ENCODE results near the gene SLC29A2.

Gene SLC29A2

DNA sequence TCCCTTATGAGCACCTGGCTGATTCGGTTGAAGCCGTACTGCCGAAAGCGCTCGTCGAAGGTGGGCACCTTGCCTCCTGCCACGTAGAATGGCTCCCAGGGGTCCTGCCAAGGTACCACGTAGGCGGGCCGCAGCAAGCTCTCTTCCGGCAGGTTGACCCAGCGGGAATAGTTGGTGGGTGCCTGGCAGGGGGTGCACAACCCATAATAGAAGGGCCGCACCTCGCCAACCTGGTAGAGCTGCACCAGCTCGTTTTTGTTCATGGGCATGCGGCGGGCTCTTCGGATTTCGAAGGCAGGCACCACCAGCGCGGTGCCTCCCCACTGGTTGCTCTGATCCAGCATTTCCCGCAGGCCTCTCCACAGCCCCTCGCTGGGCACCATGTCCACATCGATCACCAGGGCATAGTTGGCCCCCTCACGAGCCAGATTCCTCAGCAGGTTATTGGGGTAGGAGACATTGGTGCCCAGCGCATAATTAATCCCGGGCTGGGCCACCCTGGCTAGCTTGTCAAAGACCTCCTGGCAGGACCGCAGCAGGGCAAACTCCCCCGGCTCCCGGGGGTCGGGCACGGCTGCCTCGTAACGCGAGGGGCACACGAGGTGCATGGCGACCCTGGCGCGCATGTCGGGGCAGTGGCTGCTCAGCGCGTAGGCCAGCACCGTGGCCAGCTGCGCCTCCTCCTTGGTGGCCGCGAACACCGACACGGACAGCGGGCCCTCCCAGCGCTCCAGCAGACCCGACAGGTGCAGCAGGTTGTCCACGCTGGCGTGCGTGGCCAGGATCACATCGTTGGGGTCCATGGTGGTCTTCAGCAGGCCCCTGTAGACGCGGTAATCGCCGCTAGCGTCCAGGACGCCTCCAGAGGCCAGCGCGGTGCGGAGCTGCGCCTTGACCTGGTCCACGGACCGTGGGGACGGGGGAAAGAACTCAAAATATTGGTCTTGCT is 24.8 kb downstream of the SLC29A2 start:
- DNase-seq, result no peak

DNA sequence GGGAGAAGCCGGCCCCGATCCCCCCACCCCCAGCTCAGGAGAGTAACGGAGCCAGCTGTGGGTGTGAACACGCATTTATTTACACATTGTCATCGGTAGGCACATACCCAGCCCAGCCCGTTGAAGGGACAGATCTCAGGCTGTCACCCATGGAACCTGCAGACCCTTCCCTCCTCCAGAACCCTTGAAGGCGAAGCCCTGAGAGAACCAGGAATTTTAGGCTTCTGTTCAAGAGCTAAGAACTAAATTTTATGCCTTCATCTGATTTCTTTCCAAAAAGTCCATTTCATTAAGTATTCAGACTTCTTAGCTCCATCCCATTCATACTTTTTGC is 26.3 kb downstream of the SLC29A2 start:
- DNase-seq, result no peak

DNA sequence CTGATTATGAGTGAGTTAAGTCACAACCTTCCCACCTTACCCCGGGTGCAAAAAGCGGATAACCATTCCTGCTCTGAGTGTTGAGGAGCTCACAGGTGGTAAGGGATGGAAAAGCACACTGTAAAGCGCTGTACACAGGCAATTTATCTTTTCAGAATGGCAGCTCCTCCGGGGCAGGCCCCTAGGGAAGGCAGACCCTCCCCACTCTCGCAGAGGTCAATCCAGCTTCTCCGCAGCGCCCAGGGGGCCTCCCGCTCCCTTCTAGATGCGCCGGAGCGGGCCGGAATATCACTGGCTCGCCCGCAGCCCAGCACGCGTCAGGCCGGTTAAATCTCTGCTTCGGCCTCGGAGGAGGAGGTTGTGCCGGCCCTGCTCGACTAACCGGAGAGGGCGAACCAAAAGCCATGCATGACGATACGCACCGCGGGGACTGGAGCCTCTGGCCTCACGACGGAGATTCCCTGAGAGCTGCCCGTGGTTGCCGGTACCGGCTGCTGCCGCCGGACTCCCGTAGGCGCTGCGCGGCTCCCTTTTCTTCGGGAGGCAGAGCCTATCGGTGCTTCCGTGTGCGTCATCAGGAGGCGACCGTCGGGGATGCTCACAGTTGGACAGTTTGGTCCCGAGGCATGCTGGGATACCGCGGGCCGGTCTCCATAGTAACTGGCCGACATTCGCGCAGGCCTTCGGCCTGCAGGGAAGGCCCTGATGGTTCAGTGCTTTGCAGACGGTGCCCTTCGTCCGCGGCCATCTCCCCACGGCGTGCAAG is 26.8 kb downstream of the SLC29A2 start, which contains the start of gene BRMS1:
Gene BRMS1, minus strand, starts transcription at position 555 of the 766 bp plus-strand sequence. CDS start 2,870 bp downstream, outside the sequence.
- peak; percentile 96 for DNase-seq

DNA sequence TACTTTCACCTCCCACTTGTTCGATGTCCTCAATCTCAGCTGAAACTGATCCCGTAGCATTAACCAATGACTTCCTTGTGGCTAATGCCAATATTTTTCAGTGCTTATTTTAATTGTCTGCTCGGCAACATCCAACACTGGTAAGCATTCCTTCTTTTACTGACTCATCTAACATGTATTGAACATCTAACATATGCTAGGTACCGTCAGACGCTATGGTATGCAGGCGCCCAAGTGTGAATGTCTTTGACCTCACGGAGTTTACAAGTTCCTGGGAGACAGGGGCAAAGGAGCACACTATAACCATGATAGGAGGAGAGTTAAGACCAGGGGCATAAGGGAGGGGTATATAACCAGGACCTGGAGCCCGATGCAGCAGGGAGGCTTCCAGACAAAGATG is 28.4 kb downstream of the SLC29A2 start:
- DNase-seq, result no peak

DNA sequence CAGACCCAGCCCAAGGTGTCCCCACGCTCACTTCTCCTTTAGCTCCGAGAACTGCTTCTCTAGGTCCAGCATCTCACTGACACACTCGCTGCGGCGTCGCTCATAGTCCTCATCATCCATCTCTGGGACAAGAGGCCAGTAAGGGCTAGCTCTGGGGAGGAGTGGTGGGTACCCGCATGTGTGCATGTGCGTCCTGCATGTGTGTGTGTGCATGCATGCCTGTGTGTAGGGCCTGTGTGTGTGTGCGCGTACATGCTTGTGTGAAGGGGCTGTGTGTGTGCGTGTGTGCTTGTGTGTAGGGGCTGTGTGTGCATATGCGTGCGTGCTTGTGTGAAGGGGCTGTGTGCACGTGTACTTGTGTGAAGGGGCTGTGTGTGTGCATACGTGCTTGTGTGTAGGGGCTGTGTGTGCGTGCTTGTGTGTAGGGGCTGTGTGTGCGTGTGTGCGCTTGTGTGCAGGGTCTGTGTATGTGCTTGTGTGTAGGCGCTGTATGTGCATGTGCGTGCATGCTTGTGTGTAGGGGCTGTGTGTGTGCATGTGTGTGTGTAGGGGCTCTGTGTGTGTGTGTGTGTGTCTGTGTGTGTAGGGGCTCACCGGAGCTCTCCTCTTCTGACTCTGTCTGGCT is 29.9 kb downstream of the SLC29A2 start:
- DNase-seq, result no peak

DNA sequence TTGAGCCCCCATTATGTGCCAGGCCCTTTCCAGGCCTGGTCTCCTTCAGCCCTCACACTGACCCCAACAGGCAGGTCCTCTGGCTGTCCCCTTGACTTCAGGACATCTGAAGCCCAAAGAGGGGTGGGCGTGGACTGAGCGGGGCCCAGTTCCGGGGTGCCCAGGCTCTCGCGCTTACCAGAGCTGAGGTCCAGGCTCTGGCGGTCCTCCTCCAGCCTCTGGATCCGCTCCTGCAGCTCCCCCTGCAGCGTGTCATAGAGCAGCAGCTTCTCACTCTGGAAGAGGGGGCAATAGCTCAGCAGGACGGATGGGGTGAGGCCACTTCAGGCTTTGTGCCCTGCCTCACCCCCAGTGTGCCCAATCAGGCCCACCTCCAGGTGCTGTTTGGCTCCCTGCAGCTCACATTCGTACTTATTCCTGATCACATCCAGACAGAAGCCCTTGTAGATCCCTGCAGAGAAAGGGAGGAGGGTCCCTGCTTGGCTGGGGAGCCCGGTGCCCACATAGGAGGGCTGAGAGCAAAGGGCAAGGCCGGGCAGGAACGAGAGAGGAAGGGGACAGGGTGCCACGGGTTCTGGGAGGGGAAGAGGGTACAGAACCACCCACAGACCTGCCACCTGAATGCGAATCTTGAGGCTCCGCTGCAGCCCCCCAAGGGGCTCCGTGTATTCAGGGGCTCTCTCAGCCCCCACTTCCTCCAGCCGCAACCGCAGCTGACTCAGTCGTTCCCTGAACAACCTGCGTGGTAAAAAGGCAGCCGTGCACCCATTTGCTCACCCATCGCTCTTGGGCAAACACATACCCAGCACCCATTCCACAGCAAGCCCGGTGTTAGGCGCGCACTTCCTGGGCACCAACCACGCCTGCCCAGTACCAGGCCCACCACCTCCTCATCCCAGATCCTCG is 30.7 kb downstream of the SLC29A2 start:
- DNase-seq, result no peak

DNA sequence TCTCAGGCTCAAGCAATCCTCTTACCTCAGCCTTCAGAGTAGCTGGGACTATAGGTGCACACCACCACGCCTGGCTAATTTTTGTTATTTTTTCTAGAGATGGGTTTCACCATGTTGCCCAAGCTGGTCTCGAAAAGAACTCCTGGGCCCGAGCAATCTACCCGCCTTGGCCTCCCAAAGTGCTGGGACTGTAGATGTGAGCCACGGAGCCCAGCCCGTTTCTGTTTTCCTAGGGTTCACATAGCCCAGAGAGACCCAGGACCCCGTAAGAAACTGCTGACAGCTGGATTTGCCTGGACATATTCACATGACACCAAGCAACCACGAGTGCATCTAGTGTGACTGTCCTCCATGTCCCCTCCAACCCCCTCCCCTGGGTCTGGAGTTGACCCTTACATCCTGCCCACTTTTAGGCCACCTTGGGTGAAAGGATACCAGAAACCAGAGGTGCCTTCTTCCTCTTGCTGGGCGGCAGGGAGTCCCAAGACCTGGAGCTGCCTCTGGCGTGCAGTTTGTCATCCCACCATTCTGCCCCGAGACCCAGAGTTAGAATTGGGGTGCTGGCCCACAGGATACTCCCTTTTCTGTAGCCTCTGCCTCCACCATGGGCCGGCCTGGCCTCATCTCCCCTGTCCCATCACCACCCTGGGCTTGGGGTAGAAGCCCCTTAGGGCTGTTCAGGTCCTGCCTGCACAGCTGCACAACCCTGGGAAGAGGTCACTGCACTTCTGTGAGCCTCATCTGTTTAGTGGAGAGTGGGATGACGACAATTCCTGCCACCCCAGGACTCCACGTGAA is 31.7 kb downstream of the SLC29A2 start:
- DNase-seq, result no peak

DNA sequence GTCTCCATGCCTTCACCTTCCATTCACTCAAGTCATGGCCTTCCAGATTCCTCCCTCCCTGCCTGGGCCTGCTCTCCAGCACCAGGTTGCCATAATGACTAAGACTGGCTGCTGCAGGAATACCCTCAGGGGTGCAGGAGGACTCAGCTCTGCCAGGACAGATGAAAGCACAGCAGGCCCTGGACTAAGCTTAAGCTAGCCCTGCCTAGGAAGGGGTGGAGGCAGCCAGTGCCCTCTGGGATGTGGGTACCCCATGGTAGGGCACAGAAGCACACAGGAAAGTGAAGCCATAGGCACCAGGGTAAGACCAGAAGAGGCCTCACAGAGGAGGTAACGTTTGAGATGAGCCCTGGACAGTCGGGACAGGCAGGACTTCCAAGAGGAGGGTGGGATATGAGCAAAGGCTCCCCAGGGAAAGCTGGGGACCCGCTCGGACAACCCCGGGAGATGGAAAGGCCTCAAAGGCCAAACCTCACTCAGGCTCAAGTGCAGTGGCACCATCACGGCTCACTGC is 32.3 kb downstream of the SLC29A2 start:
- no peak for DNase-seq

DNA sequence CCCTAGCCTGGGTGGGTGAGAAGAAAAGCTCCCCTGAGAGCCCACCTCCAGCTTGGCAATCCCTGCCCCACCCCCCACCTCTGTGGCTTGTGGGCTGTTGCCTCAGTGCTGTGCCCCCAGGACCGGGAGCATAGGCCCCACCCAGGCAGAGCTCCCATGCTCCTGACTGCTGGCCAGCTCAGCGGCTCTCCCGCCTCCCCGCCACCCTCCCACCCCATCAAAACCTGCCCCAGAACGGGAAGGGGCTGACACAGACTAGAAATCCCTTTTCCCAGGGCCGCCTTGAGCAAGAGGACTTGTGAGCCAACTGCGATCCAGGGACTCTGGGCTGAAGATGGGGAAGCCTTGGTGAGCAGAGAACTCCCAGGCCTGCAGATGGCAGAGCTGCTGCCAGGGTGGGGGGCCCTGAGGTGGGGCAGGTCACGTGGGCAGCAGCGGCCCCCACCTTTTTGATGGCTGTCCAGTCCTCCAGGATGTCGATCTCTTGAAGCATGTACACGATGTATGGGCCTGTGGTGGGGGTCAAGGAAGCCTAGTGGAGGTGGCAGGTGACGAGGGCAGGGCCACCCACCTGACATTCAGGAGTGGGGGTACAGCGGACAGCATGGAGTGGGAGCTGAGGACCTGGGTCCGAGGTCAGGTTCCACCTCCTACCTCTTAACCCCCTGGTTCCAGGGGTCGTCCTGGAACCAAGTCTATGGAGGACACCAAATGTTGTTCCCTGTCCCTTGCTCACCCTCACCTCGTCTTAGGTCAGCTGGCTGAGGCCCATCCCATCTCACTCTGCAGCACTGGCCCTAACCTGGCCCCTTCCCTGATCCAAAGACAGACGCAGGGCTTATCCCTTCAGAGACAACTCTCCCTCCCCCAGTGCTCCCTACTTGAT is 33.0 kb downstream of the SLC29A2 start:
- DNase-seq, result no peak

DNA sequence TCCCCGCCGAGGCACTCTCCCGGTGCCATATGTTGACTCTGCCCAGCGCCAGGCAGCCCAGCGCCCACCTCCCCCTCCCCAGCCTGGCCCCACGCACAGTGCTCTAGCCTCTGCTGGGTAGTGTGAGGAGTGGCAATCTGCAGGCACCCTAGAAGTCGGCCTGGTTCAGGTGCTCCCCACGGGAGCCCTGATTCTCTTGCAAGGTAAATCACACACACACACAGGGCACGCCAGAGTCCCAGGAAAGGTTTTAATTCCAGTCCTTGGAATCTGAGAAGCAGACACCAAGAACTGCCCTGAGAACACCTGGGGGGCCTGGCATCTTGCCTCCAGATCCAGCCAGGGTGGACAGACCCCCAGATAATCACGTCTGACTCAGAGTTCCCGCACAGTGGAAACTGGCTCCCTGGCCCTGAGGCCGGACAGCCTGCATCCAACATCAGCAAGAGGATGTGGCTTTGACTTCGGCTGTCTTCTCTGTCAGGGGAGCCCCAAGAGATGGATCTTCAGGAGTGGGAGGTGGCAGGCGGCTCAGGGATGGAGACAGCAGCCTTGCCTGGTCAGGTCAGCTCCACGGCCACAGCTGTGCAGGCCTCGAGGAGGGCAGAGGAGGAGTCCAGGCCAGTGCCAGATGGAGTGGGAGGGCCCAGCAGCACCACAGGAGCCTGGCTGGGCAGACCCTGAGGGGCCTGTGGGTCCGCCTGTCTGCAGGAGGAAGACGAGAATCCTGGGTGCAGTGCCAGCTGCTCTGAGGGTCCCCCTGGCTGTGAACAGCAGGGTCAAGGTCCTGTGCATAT is 34.3 kb downstream of the SLC29A2 start:
- DNase-seq, result peak; percentile 31

DNA sequence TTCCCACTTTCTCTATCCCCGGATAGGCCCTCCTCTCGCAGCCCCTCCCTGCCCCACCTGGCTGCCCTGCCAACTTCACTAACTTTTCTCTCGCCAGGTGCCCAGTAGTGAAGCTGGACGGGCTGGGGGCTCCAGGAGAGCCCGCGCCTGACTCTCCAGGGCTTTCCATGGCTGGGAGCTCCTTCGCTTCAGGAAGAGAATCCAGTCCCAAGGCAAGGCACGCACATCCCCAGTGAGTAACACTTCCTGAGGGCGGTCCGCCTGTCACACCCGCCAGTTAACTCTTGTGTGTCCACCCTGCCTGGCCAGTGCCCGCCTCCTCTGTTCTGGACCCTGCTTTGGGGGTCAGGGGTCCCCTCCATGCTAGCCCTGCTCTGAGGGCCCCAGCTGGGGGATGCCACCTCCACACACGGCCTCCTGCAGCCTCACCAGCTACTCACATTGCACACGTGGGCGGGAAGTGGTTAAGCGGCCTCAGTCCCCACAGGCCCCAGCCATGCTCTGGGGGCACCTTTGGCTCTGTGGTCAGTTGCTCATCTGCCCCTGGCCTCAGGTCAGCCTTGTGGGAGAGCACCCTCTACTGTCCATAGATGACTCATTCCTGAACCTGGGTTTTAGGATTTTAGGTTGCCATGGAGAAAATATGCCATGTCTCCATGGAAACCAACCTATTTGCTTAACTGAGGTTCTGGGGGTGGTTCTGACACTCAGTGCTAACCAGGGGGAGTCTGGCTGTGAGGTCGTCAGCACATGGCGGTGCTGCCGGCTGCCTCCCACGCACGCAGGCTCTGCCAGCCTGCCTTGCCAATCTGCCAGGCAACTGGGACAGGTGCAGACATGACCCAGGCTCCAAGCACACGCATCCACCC is 35.1 kb downstream of the SLC29A2 start, which contains the start of gene RIN1:
Gene RIN1, minus strand, starts transcription at position 201 of the 869 bp plus-strand sequence. Its CDS starts 32 bp downstream, at position 169.
- DNase-seq, result peak; percentile 19

DNA sequence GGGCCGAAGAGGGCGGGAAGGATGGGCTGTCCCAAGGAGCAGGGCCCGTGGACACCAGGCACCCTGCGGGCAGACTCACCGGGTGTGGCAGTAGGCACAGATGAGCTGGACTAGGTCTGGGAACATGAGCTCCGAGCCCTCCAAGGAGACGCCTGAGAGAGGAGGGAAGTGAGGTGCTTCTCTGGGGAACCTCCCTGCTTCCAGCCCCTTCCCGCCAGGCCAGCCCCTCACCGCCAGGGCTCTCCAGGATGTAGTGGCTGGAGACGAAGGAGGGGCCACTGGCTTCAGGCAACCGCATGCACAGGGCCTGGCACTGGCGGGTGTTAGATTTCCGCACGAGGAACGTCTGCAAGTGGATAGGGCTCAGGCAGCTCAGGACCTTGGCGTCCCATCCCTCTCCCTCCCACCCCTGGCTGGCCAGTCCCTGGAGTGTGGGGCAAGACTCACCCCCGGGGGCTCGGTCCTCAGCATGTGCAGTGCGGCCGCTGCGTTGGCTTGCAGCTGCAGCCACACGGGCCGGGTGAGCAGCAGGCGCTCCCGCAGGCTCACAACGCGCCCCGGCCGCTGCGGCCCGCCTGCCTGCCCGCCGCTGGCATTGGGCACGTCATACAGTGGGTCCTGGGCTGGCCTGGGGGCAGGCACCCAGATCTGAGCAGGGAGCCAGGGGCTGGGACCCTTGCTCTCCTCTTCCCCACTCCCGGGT is 35.9 kb downstream of the SLC29A2 start:
- no peak for DNase-seq

DNA sequence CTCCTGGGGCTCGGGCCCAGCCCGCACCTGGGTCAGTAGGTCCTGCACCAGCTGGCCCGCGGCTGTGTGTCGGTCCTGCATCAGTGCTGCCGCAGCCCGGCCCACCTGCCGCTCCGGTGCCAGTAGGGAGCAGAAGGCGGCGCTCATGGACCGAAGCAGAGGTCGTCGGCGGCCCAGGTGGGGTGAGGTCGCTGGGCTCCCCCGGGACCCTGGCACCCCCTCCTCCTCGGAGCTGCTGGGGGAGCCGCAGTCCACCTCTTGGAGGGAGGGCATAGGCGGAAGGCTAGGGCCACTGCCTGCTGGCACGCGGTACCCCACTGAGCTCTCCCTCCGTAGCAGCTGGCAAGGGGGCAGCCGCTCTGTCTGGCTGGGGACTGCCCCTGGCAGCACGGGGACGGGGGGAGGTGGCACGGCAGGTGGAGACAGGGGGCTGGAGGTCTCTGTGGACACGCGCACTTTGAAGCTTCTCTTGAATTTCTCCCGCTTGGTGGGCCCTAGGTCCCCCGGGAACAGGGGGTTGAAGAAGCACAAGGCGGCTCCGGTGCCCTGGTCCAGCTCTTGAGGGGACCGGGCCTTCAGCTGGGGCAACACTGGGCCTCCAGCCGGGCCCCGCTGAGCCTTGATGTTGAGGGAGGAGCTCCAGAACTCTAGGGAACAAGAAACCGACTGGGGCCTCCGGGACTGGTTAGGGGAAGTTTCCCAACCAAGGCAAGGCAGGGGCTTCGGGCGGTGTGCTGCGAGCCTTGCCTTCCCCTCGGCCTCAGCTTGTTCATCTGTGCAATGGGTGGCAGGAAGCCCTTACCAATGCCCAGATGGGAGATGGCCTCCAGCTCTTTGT is 36.7 kb downstream of the SLC29A2 start:
- no peak for DNase-seq

DNA sequence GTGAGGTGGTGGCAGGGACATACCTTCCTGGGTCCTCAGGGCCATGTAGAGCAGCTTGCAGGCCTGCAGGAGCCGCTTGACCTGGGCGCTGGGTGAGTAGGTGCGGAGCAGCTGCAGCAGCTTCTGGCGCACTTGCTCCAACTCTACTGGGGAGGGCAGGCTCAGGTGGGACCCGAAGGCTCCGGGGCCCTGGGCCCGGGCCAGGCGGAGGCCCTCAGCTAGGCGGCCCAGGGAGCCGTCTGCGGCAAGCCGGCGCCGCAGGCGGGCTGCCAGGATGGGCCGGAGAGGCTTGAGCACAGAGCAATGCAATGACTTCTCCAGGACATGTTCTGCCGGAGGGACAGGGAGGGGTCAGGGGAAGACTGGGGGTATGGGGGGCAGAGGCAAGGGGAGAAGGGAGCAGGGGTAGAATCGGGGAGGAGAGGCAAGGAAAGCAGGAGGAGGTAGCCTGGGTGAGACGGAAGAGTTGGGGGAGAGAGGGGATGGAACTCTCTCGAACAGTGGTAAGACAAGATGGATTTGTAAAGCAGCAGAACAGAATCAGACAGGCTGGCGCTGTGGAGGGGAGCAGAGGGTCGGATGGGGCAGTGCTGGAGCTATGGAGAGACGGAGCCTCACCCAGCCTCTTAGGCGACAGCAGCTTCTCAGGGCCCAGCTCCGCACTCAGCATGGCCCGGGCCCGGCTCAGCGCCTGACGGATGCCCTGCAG is 37.5 kb downstream of the SLC29A2 start:
- no peak for DNase-seq

DNA sequence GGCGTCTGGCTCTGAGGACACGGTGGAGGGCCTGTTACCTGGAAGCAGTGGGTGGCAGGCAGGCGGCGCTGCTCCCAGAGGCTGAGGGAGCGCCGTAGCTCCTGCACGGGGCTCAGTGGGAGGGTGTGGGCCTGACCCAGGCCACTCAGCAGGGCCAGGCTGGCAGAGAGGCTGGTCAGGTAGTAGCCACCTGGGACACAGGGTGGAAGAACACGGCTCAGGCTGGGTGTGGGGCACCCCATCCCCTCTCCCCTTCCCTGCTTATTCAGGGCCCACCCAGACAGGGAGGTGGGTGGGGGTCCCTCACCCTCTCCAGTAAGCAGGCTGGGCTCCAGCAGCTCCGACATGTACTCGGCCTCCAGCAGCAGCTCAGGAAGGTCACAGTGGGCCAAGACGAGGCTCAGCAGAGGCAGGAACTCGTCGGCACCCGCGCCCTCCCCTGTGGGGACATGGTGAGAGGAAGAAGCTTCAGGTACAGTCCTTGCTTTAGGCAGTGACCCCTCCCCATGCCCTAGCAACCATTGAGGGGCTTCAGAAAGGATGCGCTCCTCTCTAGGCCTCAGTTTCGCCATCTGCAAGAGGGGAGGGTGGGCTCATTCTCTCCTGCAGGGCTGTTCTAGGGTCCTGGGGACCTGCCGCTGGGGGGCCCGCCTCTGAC is 38.2 kb downstream of the SLC29A2 start:
- no peak for DNase-seq
